Endodermal cell (in vitro differentiated cells): ENCODE data around the gene ASB17. TPM values are rescaled to one million over a fixed set of nuclear protein-coding genes. Genes with fewer than 3 reads are reported as not detected.
"Not testable (repeated sequence)": the region's sequence is repeated elsewhere in the genome, so short reads cannot be mapped to it uniquely, and the experiment has no call there.

Experiments used
- DNase-seq: peaks from one replicate; pipeline ENCODE4 v3.0.0-alpha.2; 2017
- H3K27ac ChIP-seq: 2 replicates; pipeline ENCODE4 v1.5.1; 2013; ENCODE audit warnings: mild to moderate bottlenecking, low read depth, low read length, moderate library complexity
- H3K27me3 ChIP-seq: 2 replicates; pipeline ENCODE4 v1.6.1; 2013; ENCODE audit warnings: mild to moderate bottlenecking, low read length, moderate library complexity; ENCODE audit not compliant: insufficient read depth, control insufficient read depth, poor library complexity, severe bottlenecking
- H3K36me3 ChIP-seq: 2 replicates; pipeline ENCODE4 v1.7.0; 2013; ENCODE audit warnings: mild to moderate bottlenecking, low read length, moderate library complexity; ENCODE audit not compliant: control insufficient read depth, insufficient read depth
- H3K4me1 ChIP-seq: one replicate; pipeline ENCODE4 v1.7.0; 2013; ENCODE audit warnings: low read length; ENCODE audit not compliant: control insufficient read depth, insufficient read depth
- H3K4me3 ChIP-seq: 2 replicates; pipeline ENCODE4 v1.5.1; 2013; ENCODE audit warnings: mild to moderate bottlenecking, low read length, moderate library complexity
- H3K9ac ChIP-seq: 2 replicates; pipeline ENCODE4 v1.6.1; 2013; ENCODE audit warnings: mild to moderate bottlenecking, low read length, moderate library complexity; ENCODE audit not compliant: poor library complexity, severe bottlenecking; ENCODE audit errors: extremely low read depth
- H3K9me3 ChIP-seq: 2 replicates; pipeline ENCODE4 v1.6.1; 2013; ENCODE audit warnings: mild to moderate bottlenecking, low read length, moderate library complexity; ENCODE audit not compliant: control insufficient read depth
- H3K27ac Mint-ChIP-seq: 2 replicates; pipeline ENCODE4 v1.8.0; 2020; ENCODE audit warnings: mixed read lengths
- H3K27me3 Mint-ChIP-seq: 2 replicates; pipeline ENCODE4 v1.8.0; 2021; ENCODE audit warnings: mild to moderate bottlenecking, mixed read lengths; ENCODE audit not compliant: insufficient read depth
- H3K36me3 Mint-ChIP-seq: 2 replicates; pipeline ENCODE4 v1.8.0; 2020; ENCODE audit warnings: low read depth, mixed read lengths
- H3K4me1 Mint-ChIP-seq: 2 replicates; pipeline ENCODE4 v1.8.0; 2020; ENCODE audit warnings: mixed read lengths
- H3K4me3 Mint-ChIP-seq: 2 replicates; pipeline ENCODE4 v1.8.0; 2020; ENCODE audit warnings: mild to moderate bottlenecking, moderate library complexity, mixed read lengths
- H3K9me3 Mint-ChIP-seq: 2 replicates; pipeline ENCODE4 v1.8.0; 2020; ENCODE audit warnings: mild to moderate bottlenecking, mixed read lengths
- CTCF ChIP-seq: fragments of 200-600 bp; sonication (generic); conservative IDR thresholded peaks from 2 replicates; pipeline ENCODE4 v1.5.0; 2021; ENCODE audit warnings: antibody characterized with exemption, mild to moderate bottlenecking
- WGBS, 2 experiments: methylation state at CpG; one replicate each; pipeline versions ENCODE4 v1.1.5 to v1.1.7; 2013; ENCODE audit warnings: missing lambda C conversion rate in 2 of 2, mixed read lengths in 1 of 2; ENCODE audit not compliant: insufficient coverage in 1 of 2, insufficient read length in 1 of 2; 5-methylcytosine and 5-hydroxymethylcytosine counted together
- total RNA-seq, 2 donors: library from RNA; stranded (reverse); fragmentation: NEBNext Ultra II Directional in 1 of 2; extraction: Animal tissue kit (Norgen Biotek cat#: 25700) in 1 of 2; gene quantifications; 2 replicates in 1 of 2; 3 replicates in 1 of 2; pipeline ENCODE4 v1.2.1, GENCODE V29; 2021

ASB17 gene
- total RNA-seq, 2 donors from 2014 or later: not detected

GRCh38 chr1:75950176-75950575, 18.0 kb upstream of the ASB17 start:
- peaks cover 2% of the 10 kb centered on the region for H3K4me1 ChIP-seq
- no peak overlapping the region for H3K27ac ChIP-seq
- 92 to 95% methylated on average over 2 to 3 of the region's 3 CpGs for WGBS, 2 experiments

GRCh38 chr1:75943037-75943436, 10.8 kb upstream of the ASB17 start:
- not testable (repeated sequence) for H3K36me3 ChIP-seq, H3K4me1 Mint-ChIP-seq, H3K27me3 ChIP-seq, H3K36me3 Mint-ChIP-seq, H3K4me3 Mint-ChIP-seq, H3K9ac ChIP-seq, H3K9me3 Mint-ChIP-seq, H3K27me3 Mint-ChIP-seq, H3K9me3 ChIP-seq, H3K27ac Mint-ChIP-seq, H3K4me1 ChIP-seq, DNase-seq, H3K4me3 ChIP-seq, H3K27ac ChIP-seq
- 90 to 93% methylated on average over 4 of the region's 4 CpGs for WGBS, 2 experiments

More at GRCh38 chr1:75950176-75950575, 18.0 kb upstream of the ASB17 start:
- Histone ChIP-seq H3K27me3 (no peaks in the 10 kb centered on the region), H3K9ac (no peak overlapping the region), H3K36me3 (no peaks in the 10 kb centered on the region), H3K4me3 (no peak overlapping the region), H3K9me3 (peaks cover 13% of the 10 kb centered on the region)
- Mint-ChIP-seq H3K9me3 (no peaks in the 10 kb centered on the region), H3K4me3 (no peak overlapping the region), H3K27ac (no peak overlapping the region), H3K27me3 (no peaks in the 10 kb centered on the region), H3K4me1 (peaks cover 11% of the 10 kb centered on the region), H3K36me3 (no peaks in the 10 kb centered on the region)
- no peak for TF ChIP-seq CTCF
- DNase-seq: no peak

GRCh38 chr1:75937034-75937433, 4.8 kb upstream of the ASB17 start:
- Mint-ChIP-seq H3K9me3 (peaks cover 7% of the 10 kb centered on the region), H3K36me3 (no peaks in the 10 kb centered on the region), H3K27me3 (no peaks in the 10 kb centered on the region), H3K27ac (no peak overlapping the region), H3K4me1 (no peaks in the 10 kb centered on the region), H3K4me3 (no peak overlapping the region)
- Histone ChIP-seq H3K4me1 (no peaks in the 10 kb centered on the region), H3K36me3 (no peaks in the 10 kb centered on the region), H3K27ac (no peak overlapping the region), H3K9ac (no peak overlapping the region), H3K27me3 (no peaks in the 10 kb centered on the region), H3K9me3 (no peaks in the 10 kb centered on the region), H3K4me3 (no peak overlapping the region)
- no peak for DNase-seq
- TF ChIP-seq CTCF: no peak
- 67 to 82% methylated on average over 1 of the region's 1 CpG for WGBS, 2 experiments

GRCh38 chr1:75922698-75923097, 9.5 kb downstream of the ASB17 start:
- H3K36me3 ChIP-seq: no peaks in the 10 kb centered on the region
- no peaks in the 10 kb centered on the region for H3K9me3 ChIP-seq
- H3K4me3 ChIP-seq: no peak overlapping the region
- no peaks in the 10 kb centered on the region for H3K27me3 ChIP-seq
- Mint-ChIP-seq H3K9me3 (no peaks in the 10 kb centered on the region), H3K4me3 (no peak overlapping the region), H3K4me1 (peaks cover 2% of the 10 kb centered on the region), H3K27ac (no peak overlapping the region), H3K36me3 (no peaks in the 10 kb centered on the region), H3K27me3 (no peaks in the 10 kb centered on the region)
- no peak overlapping the region for H3K9ac ChIP-seq
- no peak for DNase-seq
- WGBS, 2 experiments: 100% methylated on average over 1 of the region's 1 CpG; no CpG with 5 or more reads in 1 of the 2 experiments
- H3K4me1 ChIP-seq: no peaks in the 10 kb centered on the region
- H3K27ac ChIP-seq: no peak overlapping the region
- no peak for TF ChIP-seq CTCF
